Upper lobe of left lung (tissue), 6 donors: ENCODE data around the gene ANO6. TPM values are rescaled to one million over a fixed set of nuclear protein-coding genes. Genes with fewer than 3 reads are reported as not detected.

Experiments
- ATAC-seq, 2 donors: fragments of 200-7000 bp; cut with Tn5 transposase; one replicate each; pipeline ENCODE4 v1.9.1; 2022; ENCODE audit warnings: mild to moderate bottlenecking in 2 of 2, moderate library complexity in 2 of 2; ENCODE audit not compliant: low FRiP score in 2 of 2
- DNase-seq, 2 donors: peaks; one replicate each; pipeline ENCODE4 v3.0.0-alpha.2; 2019 to 2020
- H3K27ac ChIP-seq, 4 donors: fragments of 200-600 bp; sonication (generic); one replicate each; pipeline ENCODE4 v1.5.1; 2016 to 2019
- H3K27me3 ChIP-seq, 4 donors: fragments of 200-600 bp; sonication (generic); one replicate each; pipeline ENCODE4 v1.5.1; 2017 to 2019
- H3K36me3 ChIP-seq, 4 donors: fragments of 200-600 bp; sonication (generic); one replicate each; pipeline ENCODE4 v1.5.1; 2016 to 2019
- H3K4me1 ChIP-seq, 4 donors: fragments of 200-600 bp; sonication (generic); one replicate each; pipeline ENCODE4 v1.5.1; 2018 to 2019
- H3K4me3 ChIP-seq, 4 donors: fragments of 200-600 bp; sonication (generic); one replicate each; pipeline ENCODE4 v1.5.1; 2017 to 2019; ENCODE audit warnings: mild to moderate bottlenecking in 2 of 4, moderate library complexity in 1 of 4
- H3K9me3 ChIP-seq, 4 donors: fragments of 200-600 bp; sonication (generic); one replicate each; pipeline ENCODE4 v1.5.1; 2018 to 2019
- CTCF ChIP-seq, 6 experiments: fragments of 450-650 bp in 4 of 6; fragments of 200-600 bp in 2 of 6; sonication (generic) in 2 of 6; IDR thresholded peaks; one replicate each; pipeline ENCODE4 v1.5.1; 2016 to 2019; ENCODE audit warnings: antibody characterized with exemption in 6 of 6
- EP300 ChIP-seq, 4 donors: sonication (generic); formaldehyde crosslinking; IDR thresholded peaks; one replicate each; pipeline ENCODE4 v1.5.1; 2017; ENCODE audit warnings: antibody characterized with exemption in 4 of 4, control low read depth in 2 of 4
- POLR2A ChIP-seq, 4 donors: fragments of 450-650 bp; IDR thresholded peaks; one replicate each; pipeline ENCODE4 v1.5.1; 2016 to 2017; ENCODE audit warnings: antibody characterized with exemption in 4 of 4, mild to moderate bottlenecking in 2 of 4
- POLR2AphosphoS5 ChIP-seq, 2 donors: sonication (generic); formaldehyde crosslinking; IDR thresholded peaks; one replicate each; pipeline ENCODE4 v1.5.1; 2017; ENCODE audit warnings: antibody characterized with exemption in 2 of 2
- WGBS, 2 donors: methylation state at CpG; one replicate each; pipeline ENCODE4 v1.1.5; 2017 to 2018; 5-methylcytosine and 5-hydroxymethylcytosine counted together
- total RNA-seq, 6 donors: library from RNA; depleted of rRNA in 4 of 6; stranded (reverse); fragments of >200 nt in 4 of 6; gene quantifications; one replicate each; pipeline versions ENCODE4 v1.1.0 to v1.2.1, GENCODE V29; 2016 to 2021
- donor health status: DM: no; HTN: no; CAD: no; lungs with moderate emphysema.
- donor health status: DM: no; HTN: yes; CAD: no; lungs with severe emphysema.

The ANO6 gene
- total RNA-seq, 6 donors from 2014 or later: 26.2 to 83.7 (median 57.9) TPM

DNA sequence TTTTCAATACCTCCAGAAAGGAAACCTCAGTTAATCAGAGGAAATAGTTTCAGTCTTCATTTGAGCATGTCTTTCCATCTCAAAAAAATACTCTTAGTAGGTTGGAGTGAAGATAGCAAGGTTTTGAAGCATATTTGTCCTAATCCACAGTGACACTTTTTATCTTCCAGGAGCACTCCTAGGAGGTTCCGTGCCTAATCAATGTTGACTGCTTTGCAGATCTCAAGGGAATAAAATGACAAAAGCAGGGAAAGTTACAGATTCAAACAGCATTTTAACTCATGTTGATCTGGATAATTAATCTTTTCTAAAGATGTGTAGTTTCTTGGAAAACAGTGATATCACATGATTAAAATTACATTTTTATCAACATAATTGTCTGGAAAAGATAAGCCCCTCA lies 213.9 kb downstream of the ANO6 start:
- ATAC-seq (no peak), DNase-seq (no peak)
- Histone ChIP-seq H3K36me3 (peaks cover 0 to 70% (median 6%) of the 10 kb centered on the region in 4 donors), H3K27me3 (no peaks in the 10 kb centered on the region), H3K27ac (no peak overlapping the region), H3K4me3 (no peak overlapping the region), H3K9me3 (peaks cover 0 to 4% (median 0%) of the 10 kb centered on the region in 4 donors), H3K4me1 (no peaks in the 10 kb centered on the region)
- TF ChIP-seq POLR2AphosphoS5 (IDR thresholded peaks at IDR 0.05) (no peak), EP300 (IDR thresholded peaks at IDR 0.05) (no peak), CTCF (IDR thresholded peaks at IDR 0.05) (no peak), POLR2A (IDR thresholded peaks at IDR 0.05) (no peak)
- WGBS, 2 donors: 91 to 97% methylated on average over 1 of the region's 1 CpG

GRCh38 chr12:45431126-45431525 lies 215.2 kb downstream of the ANO6 start:
- Histone ChIP-seq H3K27me3 (no peaks in the 10 kb centered on the region), H3K4me1 (no peaks in the 10 kb centered on the region), H3K9me3 (peaks cover 0 to 4% (median 0%) of the 10 kb centered on the region in 4 donors), H3K27ac (no peak overlapping the region), H3K4me3 (no peak overlapping the region), H3K36me3 (peaks cover 0 to 59% (median 2%) of the 10 kb centered on the region in 4 donors)
- WGBS, 2 donors: 75 to 80% methylated on average over 5 of the region's 5 CpGs
- no peak for TF ChIP-seq EP300 (IDR thresholded peaks at IDR 0.05)
- TF ChIP-seq POLR2A (IDR thresholded peaks at IDR 0.05): no peak
- no peak for TF ChIP-seq POLR2AphosphoS5 (IDR thresholded peaks at IDR 0.05)
- no peak for TF ChIP-seq CTCF (IDR thresholded peaks at IDR 0.05)
- ATAC-seq (no peak), DNase-seq (no peak)

DNA sequence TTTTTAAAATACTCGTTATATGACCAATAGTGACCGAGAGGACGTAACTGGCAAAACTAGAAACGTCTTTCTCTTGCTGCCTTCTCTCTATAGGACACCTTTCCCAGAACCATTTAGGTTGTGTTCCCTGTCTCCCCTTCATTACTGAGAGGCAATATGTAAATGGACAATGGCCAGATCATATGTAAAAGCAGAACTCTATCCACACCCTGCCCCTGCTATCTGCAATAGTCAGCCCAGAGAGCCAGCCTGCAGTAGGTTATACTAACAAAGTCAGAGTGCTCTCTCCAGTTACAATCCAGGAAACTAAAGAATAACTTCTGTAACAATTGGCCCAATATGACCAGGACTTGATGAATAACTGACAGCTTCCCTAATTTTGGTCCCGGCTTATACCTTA lies 216.8 kb downstream of the ANO6 start:
- TF ChIP-seq POLR2AphosphoS5 (IDR thresholded peaks at IDR 0.05): no peak
- TF ChIP-seq CTCF (IDR thresholded peaks at IDR 0.05): no peak
- no peak for TF ChIP-seq POLR2A (IDR thresholded peaks at IDR 0.05)
- no peak for TF ChIP-seq EP300 (IDR thresholded peaks at IDR 0.05)
- no peak for DNase-seq
- H3K9me3 ChIP-seq: peaks cover 0 to 4% (median 0%) of the 10 kb centered on the region in 4 donors
- H3K36me3 ChIP-seq: peaks cover 0 to 43% (median 0%) of the 10 kb centered on the region in 4 donors
- no peak overlapping the region for H3K27ac ChIP-seq
- no peak overlapping the region for H3K4me3 ChIP-seq
- WGBS, 2 donors: 97 to 98% methylated on average over 5 of the region's 5 CpGs
- H3K27me3 ChIP-seq: no peaks in the 10 kb centered on the region
- H3K4me1 ChIP-seq: no peaks in the 10 kb centered on the region
- ATAC-seq: no peak

GRCh38 chr12:45433441-45433868 lies 217.6 kb downstream of the ANO6 start:
- H3K27ac ChIP-seq: no peak overlapping the region
- H3K27me3 ChIP-seq: no peaks in the 10 kb centered on the region
- H3K4me3 ChIP-seq: no peak overlapping the region
- WGBS, 2 donors: 67% methylated on average over 6 of the region's 6 CpGs
- DNase-seq (no peak), ATAC-seq (no peak)
- TF ChIP-seq EP300 (IDR thresholded peaks at IDR 0.05) (no peak), POLR2A (IDR thresholded peaks at IDR 0.05) (no peak), CTCF (IDR thresholded peaks at IDR 0.05) (no peak), POLR2AphosphoS5 (IDR thresholded peaks at IDR 0.05) (no peak)
- no peaks in the 10 kb centered on the region for H3K4me1 ChIP-seq
- peaks cover 0 to 35% (median 0%) of the 10 kb centered on the region in 4 donors for H3K36me3 ChIP-seq
- peaks cover 0 to 4% (median 0%) of the 10 kb centered on the region in 4 donors for H3K9me3 ChIP-seq

DNA sequence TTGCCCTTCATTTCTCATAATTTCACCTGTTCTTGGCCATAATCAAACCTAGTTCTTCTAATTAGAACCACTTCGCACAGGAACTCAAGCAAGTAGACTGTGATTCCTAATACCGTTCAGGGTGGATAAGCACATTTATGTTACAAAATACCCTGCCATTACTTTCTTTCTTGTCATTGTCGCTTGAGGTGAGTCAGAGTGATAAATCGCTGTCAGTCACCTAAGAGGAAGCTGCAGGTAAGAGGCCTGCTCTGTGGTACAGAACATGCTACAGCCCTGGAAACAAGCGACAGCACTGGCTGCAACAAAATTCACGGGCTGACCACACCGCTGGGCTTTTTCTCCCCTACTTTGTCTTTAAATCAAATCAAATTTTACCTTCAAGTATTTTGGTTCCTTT lies 218.2 kb downstream of the ANO6 start:
- H3K9me3 ChIP-seq: peaks cover 0 to 4% (median 0%) of the 10 kb centered on the region in 4 donors
- H3K36me3 ChIP-seq: peaks cover 0 to 29% (median 0%) of the 10 kb centered on the region in 4 donors
- no peak for ATAC-seq
- TF ChIP-seq EP300 (IDR thresholded peaks at IDR 0.05): no peak
- H3K27me3 ChIP-seq: no peaks in the 10 kb centered on the region
- no peak for DNase-seq
- H3K4me3 ChIP-seq: no peak overlapping the region
- H3K27ac ChIP-seq: no peak overlapping the region
- no peaks in the 10 kb centered on the region for H3K4me1 ChIP-seq
- 84 to 95% methylated on average over 7 of the region's 7 CpGs for WGBS, 2 donors
